Loucy (cell line): ENCODE measurements around the gene UBE2O.
A peak's percentile ranks its signal among the peaks of the same experiment; 100 is the strongest.

ENCODE experiments used
- EZH2phosphoT487 ChIP-seq: fragments of 200-600 bp; IDR thresholded peaks from 2 replicates; pipeline ENCODE4 v1.6.1; 2018; ENCODE audit warnings: antibody characterized with exemption, mild to moderate bottlenecking, moderate library complexity, borderline replicate concordance
- TF ChIP-seq, protein P1 (sequence below): fragments of 200-600 bp; sonication (generic); conservative IDR thresholded peaks from 2 replicates; pipeline ENCODE4 v1.5.1; 2014; ENCODE audit warnings: mild to moderate bottlenecking, antibody characterized with exemption, low read length

- TF ChIP-seq, protein P1, sequence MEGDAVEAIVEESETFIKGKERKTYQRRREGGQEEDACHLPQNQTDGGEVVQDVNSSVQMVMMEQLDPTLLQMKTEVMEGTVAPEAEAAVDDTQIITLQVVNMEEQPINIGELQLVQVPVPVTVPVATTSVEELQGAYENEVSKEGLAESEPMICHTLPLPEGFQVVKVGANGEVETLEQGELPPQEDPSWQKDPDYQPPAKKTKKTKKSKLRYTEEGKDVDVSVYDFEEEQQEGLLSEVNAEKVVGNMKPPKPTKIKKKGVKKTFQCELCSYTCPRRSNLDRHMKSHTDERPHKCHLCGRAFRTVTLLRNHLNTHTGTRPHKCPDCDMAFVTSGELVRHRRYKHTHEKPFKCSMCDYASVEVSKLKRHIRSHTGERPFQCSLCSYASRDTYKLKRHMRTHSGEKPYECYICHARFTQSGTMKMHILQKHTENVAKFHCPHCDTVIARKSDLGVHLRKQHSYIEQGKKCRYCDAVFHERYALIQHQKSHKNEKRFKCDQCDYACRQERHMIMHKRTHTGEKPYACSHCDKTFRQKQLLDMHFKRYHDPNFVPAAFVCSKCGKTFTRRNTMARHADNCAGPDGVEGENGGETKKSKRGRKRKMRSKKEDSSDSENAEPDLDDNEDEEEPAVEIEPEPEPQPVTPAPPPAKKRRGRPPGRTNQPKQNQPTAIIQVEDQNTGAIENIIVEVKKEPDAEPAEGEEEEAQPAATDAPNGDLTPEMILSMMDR: peak; percentile 51
- no peak for TF ChIP-seq EZH2phosphoT487
These were observed 5.9 kb upstream of the UBE2O start for GRCh38 chr17:76458580-76459490.
